HL-60 (cell line): Measurements from ENCODE around the gene STK16.

Source experiments
- DNase-seq, 2 experiments: peaks; one replicate each; pipeline ENCODE4 v3.0.0-alpha.2; 2010 to 2020; ENCODE audit warnings: low read depth in 1 of 2, low spot score in 1 of 2
- H3K27ac ChIP-seq: fragments of 250-450 bp; sonication (Bioruptor Pico); replicated peaks from 2 replicates; pipeline ENCODE4 v1.5.1; 2020; ENCODE audit warnings: mild to moderate bottlenecking, moderate library complexity
- H3K27me3 ChIP-seq: fragments of 250-450 bp; sonication (Bioruptor Pico); 2 replicates; pipeline ENCODE4 v1.5.1; 2021; ENCODE audit warnings: mild to moderate bottlenecking, moderate library complexity; ENCODE audit not compliant: insufficient read depth, poor library complexity, severe bottlenecking
- H3K4me3 ChIP-seq: replicated peaks from 2 replicates; pipeline ENCODE4 v1.5.1; 2011; ENCODE audit warnings: mild to moderate bottlenecking, control low read depth, low read length; ENCODE audit not compliant: insufficient read depth
- GABPA ChIP-seq: IDR thresholded peaks from 2 replicates; pipeline ENCODE4 v1.6.1; 2012; ENCODE audit warnings: low read depth
- POLR2AphosphoS5 ChIP-seq: IDR thresholded peaks from 2 replicates; pipeline ENCODE4 v1.6.1; 2012; ENCODE audit warnings: low read depth
- SPI1 ChIP-seq: IDR thresholded peaks from 2 replicates; pipeline ENCODE4 v1.6.1; 2012; ENCODE audit warnings: low read depth, mild to moderate bottlenecking, borderline replicate concordance
- TF ChIP-seq, protein P1 (sequence below): IDR thresholded peaks from one replicate; pipeline ENCODE4 v1.5.1; 2011; ENCODE audit warnings: low read length, control low read depth, inconsistent platforms; ENCODE audit not compliant: insufficient read depth
- TF ChIP-seq, protein P2 (sequence below): IDR thresholded peaks from 2 replicates; pipeline ENCODE4 v1.6.1; 2012; ENCODE audit warnings: low read depth; ENCODE audit not compliant: insufficient replicate concordance

Gene STK16

DNA sequence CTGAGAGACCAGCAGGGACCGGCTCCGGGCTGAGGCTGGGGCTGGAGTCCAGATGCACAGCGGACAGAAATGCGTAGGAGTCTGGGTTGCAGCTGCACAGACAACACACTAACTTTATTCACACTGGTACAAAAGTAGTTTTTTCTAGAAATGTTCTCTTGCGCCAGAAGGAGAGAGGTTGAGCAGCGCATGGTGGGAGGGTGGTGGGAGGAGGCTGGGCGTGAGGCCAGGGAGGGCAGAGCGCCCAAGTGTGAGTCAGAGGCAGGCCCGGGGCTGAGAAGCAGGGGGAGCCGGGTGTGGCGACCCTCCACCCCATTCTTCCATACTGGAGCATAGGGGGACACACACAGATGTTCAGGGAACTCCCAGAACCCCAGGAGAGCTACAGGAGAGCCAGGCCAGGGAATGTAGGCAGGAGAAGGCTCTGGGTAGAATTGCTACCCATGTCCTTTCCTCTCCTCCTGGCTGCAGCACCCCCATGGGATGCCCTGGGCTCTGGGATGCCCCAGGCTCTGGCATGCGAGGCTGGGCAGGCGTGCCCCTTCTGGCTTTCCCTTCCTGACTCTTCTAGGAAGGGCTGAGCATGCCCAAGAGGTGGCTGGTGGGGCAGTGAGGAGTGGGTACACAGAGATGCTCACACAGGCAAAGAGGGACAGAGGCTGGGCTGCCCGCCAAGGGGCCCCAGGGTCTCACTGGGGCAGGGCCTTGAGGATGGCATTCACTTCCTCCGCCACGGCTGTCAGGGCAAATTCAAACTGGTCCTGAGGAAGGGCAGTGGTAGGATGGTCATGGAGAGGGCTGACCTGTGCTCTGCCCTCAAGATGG, 44.5 kb downstream of the STK16 start:
- DNase-seq, result no peak
- Histone ChIP-seq H3K4me3 (no peak overlapping the region), H3K27ac (no peak overlapping the region), H3K27me3 (peaks cover 5% of the 10 kb centered on the region)
- TF ChIP-seq GABPA (no peak), POLR2AphosphoS5 (no peak), SPI1 (no peak)
- TF ChIP-seq, protein P1, sequence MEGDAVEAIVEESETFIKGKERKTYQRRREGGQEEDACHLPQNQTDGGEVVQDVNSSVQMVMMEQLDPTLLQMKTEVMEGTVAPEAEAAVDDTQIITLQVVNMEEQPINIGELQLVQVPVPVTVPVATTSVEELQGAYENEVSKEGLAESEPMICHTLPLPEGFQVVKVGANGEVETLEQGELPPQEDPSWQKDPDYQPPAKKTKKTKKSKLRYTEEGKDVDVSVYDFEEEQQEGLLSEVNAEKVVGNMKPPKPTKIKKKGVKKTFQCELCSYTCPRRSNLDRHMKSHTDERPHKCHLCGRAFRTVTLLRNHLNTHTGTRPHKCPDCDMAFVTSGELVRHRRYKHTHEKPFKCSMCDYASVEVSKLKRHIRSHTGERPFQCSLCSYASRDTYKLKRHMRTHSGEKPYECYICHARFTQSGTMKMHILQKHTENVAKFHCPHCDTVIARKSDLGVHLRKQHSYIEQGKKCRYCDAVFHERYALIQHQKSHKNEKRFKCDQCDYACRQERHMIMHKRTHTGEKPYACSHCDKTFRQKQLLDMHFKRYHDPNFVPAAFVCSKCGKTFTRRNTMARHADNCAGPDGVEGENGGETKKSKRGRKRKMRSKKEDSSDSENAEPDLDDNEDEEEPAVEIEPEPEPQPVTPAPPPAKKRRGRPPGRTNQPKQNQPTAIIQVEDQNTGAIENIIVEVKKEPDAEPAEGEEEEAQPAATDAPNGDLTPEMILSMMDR, result no peak
- TF ChIP-seq, protein P2, sequence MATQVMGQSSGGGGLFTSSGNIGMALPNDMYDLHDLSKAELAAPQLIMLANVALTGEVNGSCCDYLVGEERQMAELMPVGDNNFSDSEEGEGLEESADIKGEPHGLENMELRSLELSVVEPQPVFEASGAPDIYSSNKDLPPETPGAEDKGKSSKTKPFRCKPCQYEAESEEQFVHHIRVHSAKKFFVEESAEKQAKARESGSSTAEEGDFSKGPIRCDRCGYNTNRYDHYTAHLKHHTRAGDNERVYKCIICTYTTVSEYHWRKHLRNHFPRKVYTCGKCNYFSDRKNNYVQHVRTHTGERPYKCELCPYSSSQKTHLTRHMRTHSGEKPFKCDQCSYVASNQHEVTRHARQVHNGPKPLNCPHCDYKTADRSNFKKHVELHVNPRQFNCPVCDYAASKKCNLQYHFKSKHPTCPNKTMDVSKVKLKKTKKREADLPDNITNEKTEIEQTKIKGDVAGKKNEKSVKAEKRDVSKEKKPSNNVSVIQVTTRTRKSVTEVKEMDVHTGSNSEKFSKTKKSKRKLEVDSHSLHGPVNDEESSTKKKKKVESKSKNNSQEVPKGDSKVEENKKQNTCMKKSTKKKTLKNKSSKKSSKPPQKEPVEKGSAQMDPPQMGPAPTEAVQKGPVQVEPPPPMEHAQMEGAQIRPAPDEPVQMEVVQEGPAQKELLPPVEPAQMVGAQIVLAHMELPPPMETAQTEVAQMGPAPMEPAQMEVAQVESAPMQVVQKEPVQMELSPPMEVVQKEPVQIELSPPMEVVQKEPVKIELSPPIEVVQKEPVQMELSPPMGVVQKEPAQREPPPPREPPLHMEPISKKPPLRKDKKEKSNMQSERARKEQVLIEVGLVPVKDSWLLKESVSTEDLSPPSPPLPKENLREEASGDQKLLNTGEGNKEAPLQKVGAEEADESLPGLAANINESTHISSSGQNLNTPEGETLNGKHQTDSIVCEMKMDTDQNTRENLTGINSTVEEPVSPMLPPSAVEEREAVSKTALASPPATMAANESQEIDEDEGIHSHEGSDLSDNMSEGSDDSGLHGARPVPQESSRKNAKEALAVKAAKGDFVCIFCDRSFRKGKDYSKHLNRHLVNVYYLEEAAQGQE, result no peak

DNA sequence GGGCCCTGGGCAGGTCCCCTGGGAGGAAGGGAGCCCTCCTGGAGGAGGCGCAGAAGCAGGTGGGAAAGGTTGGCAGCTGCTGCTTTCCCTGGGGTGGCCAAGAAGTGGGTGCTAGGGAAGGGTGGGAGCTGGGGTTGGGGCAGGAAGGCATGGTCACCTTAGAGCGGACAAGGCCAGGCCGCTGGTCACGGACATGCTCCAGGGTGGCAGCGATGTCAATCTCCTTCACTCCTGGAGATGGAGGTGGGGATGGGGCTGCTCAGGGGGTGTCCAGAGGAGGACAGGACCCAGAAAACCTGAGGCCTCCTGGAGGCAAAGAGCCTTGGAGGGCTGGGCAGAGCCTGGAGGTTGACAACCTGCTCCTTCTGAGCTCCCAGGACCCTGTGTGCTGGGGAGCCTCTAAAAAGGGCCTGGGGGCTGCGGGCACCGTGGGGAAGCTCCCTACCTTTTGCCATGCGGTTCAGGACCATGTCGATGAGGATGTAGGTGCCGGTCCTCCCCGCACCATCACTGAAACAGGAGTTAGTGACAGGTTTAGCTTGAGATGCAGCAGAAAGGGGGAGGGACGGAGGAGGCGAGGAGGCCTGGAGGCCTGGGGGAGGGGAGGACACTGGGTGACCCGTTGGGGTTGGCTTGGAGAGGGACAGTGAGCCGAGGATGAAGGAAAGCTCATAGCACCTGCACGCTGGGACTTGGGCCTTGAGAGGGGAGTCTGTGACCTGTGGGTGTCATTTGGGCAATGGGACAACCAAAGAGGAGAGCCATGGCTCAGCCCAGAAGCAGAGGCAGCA, 45.3 kb downstream of the STK16 start:
- H3K27ac ChIP-seq, result no peak overlapping the region
- peaks cover 9% of the 10 kb centered on the region for H3K27me3 ChIP-seq
- DNase-seq, result no peak
- no peak overlapping the region for H3K4me3 ChIP-seq
- TF ChIP-seq, protein P2, result no peak
- TF ChIP-seq SPI1 (no peak), GABPA (no peak), POLR2AphosphoS5 (no peak)
- TF ChIP-seq, protein P1, result no peak

DNA sequence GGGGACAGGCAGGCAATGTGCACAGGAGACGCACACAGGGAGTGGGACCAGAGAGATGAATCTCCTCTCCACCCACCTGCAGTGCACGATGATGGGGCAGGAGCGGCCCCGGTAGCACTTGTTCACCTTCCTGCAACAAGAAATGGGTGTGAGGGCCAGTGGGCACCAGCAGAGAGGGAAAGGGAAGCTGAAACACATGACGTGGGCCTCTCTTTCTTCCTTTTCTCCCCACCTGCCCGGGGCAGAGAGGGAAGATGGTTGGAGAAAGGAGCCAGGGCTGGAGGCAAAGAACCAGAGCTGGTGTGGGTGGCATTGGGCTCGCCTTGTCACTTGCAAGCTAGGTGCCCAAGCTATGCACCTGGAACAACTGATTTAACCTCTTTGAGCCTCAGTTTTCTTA, 46.1 kb downstream of the STK16 start:
- TF ChIP-seq SPI1, result no peak
- no peak for TF ChIP-seq GABPA
- TF ChIP-seq POLR2AphosphoS5, result no peak
- TF ChIP-seq, protein P1, result no peak
- TF ChIP-seq, protein P2, result no peak
- DNase-seq, result no peak
- H3K27ac ChIP-seq, result no peak overlapping the region
- no peak overlapping the region for H3K4me3 ChIP-seq
- peaks cover 13% of the 10 kb centered on the region for H3K27me3 ChIP-seq
